Measurements from ENCODE around the gene SDK1.

DNA sequence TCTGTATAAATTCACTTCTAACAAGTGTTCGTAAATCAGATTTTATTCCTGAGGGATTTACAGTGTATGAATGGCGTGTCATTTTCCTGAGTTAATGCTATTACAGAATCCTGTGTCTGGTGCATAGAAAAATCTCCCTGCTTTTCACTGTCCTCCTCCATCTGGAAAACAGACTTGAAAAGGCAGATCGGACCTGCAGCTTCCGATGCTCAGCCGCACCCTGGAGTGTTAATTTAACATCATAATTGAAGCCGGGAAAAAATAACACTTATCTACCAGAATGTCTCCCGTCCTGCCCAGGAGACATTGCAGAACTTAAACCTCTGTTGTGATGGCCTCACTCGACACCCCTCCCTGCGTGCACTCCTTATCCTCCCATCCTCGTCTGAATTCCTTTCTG lies 939.0 kb downstream of the SDK1 start:
- TF ChIP-seq POLR2A (IDR thresholded peaks at IDR 0.05) (no peak), CTCF (IDR thresholded peaks at IDR 0.05) (no peak)
